OCI-LY7 (cell line): ENCODE results near the gene UBFD1.

ENCODE experiments used
- EZH2phosphoT487 ChIP-seq: fragments of 200-600 bp; sonication (generic); IDR thresholded peaks from 2 replicates; pipeline ENCODE4 v1.6.1; 2018; ENCODE audit warnings: low read depth, borderline replicate concordance, mild to moderate bottlenecking, mixed run types, antibody characterized with exemption, low read length, moderate library complexity, mixed read lengths
- TF ChIP-seq, protein P1 (sequence below): fragments of 200-600 bp; sonication (generic); conservative IDR thresholded peaks from 2 replicates; pipeline ENCODE4 v1.5.1; 2014; ENCODE audit warnings: mild to moderate bottlenecking, antibody characterized with exemption, low read length, moderate library complexity, mixed read lengths

DNA sequence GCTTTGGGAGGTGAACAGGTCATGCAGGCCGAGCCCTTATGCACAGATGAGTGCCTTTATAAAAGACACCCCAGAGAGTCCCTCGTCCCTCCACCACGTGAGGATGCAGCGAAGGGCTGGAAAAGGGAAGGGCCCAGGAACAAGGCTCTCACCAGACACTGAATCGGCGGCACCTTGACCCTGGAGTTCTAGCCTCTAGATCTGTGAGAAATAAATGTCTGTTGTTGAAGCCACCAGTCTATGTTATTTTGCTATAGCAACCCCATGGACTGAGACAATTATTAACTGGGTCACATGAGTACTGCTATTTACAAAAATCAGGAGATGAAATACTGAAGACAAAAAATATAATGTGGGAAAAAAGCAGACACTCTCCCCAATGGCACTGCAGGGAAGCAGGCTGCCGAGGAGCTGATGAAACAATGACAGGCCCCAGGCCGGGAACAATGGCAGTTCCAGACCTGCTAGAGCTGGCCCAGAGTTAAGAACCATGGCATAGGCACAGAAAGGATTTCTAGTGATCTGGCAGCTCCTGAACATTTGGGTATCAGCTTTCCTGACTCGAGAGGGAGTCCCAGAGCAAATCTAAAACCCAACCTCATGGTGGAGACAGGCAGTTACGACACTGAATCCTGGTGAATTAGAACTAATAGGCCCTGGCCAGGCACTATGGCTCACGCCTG, 29.4 kb upstream of the UBFD1 start:
- TF ChIP-seq, protein P1, sequence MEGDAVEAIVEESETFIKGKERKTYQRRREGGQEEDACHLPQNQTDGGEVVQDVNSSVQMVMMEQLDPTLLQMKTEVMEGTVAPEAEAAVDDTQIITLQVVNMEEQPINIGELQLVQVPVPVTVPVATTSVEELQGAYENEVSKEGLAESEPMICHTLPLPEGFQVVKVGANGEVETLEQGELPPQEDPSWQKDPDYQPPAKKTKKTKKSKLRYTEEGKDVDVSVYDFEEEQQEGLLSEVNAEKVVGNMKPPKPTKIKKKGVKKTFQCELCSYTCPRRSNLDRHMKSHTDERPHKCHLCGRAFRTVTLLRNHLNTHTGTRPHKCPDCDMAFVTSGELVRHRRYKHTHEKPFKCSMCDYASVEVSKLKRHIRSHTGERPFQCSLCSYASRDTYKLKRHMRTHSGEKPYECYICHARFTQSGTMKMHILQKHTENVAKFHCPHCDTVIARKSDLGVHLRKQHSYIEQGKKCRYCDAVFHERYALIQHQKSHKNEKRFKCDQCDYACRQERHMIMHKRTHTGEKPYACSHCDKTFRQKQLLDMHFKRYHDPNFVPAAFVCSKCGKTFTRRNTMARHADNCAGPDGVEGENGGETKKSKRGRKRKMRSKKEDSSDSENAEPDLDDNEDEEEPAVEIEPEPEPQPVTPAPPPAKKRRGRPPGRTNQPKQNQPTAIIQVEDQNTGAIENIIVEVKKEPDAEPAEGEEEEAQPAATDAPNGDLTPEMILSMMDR = no peak
- no peak for TF ChIP-seq EZH2phosphoT487
